Measurements from ENCODE around the gene MARF1. TPM values are rescaled to one million over a fixed set of nuclear protein-coding genes. Genes with fewer than 3 reads are reported as not detected.

MARF1 gene
- polyA plus RNA-seq, 3 donors, result 5.7 to 39.9 (median 9.8) TPM

DNA sequence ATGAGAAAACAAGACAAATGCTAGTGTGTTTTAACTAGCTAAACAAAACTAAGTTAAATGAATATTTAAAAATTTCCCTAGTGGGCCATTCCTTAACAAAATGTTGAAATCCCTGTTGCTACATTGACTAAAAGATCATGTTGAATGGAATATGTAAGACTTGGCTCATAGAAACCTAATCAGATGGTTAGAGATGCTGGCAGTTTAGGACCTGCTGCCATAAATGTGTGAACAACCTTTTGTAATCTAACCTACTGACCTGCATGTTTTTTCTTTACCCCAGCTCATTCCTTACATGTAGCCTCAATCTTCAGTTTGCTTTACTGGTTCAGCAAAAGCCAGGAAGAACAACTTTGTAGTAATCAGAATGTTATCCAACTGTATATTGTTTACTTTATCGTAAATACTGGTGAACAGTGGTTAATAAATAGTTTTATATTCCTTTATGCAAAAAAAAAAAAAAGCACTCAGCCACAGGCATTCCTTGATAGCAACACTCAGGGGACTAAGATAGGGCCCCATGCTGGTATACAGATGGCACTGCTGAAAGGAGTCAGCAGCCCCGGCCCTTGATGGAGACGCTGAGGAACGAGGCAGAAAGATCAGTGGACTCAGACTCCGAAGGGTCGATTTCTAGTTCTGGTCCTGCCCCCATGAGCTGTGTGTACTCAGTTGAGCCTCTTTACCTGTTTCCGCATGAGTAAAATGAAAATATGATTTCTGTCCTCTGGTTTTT is 78.2 kb downstream of the MARF1 start:
- Histone ChIP-seq H3K4me1 (ENCODE audit: control insufficient read depth in 1 of 2, insufficient read depth in 2 of 2, low read length in 2 of 2) (peaks cover 13 to 15% of the 10 kb centered on the region in 2 donors), H3K36me3 (replicated peaks in 1 of 2; ENCODE audit: control insufficient read depth in 1 of 2, insufficient read depth in 2 of 2, low read length in 2 of 2) (no peaks in the 10 kb centered on the region), H3K4me2 (replicated peaks; ENCODE audit: extremely low read depth, low read length, poor library complexity, severe bottlenecking) (no peak overlapping the region), H3K9me3 (replicated peaks in 1 of 2; ENCODE audit: control insufficient read depth in 1 of 2, insufficient read depth in 1 of 2, low read length in 2 of 2) (peaks cover 0 to 13% of the 10 kb centered on the region in 2 donors), H3K27me3 (ENCODE audit: control insufficient read depth in 2 of 2, insufficient read depth in 2 of 2, low read length in 2 of 2) (no peaks in the 10 kb centered on the region), H3K27ac (ENCODE audit: low read depth in 1 of 2, low read length in 2 of 2) (no peak overlapping the region), H4K20me1 (ENCODE audit: insufficient read depth, low read length) (no peaks in the 10 kb centered on the region), H3K79me2 (ENCODE audit: insufficient read depth, low read length) (no peaks in the 10 kb centered on the region), H3K9ac (ENCODE audit: insufficient read depth, low read length, poor library complexity, severe bottlenecking) (no peak overlapping the region), H2AFZ (ENCODE audit: insufficient read depth, low read depth, low read length, poor library complexity, severe bottlenecking) (no peak overlapping the region), H3K4me3 (replicated peaks in 1 of 3; ENCODE audit: low read depth in 2 of 3, low read length in 3 of 3) (no peak overlapping the region)
- DNase-seq, result no peak
- TF ChIP-seq, protein P1, sequence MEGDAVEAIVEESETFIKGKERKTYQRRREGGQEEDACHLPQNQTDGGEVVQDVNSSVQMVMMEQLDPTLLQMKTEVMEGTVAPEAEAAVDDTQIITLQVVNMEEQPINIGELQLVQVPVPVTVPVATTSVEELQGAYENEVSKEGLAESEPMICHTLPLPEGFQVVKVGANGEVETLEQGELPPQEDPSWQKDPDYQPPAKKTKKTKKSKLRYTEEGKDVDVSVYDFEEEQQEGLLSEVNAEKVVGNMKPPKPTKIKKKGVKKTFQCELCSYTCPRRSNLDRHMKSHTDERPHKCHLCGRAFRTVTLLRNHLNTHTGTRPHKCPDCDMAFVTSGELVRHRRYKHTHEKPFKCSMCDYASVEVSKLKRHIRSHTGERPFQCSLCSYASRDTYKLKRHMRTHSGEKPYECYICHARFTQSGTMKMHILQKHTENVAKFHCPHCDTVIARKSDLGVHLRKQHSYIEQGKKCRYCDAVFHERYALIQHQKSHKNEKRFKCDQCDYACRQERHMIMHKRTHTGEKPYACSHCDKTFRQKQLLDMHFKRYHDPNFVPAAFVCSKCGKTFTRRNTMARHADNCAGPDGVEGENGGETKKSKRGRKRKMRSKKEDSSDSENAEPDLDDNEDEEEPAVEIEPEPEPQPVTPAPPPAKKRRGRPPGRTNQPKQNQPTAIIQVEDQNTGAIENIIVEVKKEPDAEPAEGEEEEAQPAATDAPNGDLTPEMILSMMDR (IDR thresholded peaks at IDR 0.05), result no peak
- Mint-ChIP-seq H3K9me3 (peaks cover 5 to 13% (median 10%) of the 10 kb centered on the region in 7 donors), H3K36me3 (peaks cover 3 to 5% of the 10 kb centered on the region in 2 donors), H3K4me3 (no peak overlapping the region), H3K27me3 (ENCODE audit: low read depth in 3 of 3) (peaks cover 3 to 4% (median 3%) of the 10 kb centered on the region in 3 donors), H3K27ac (no peak overlapping the region), H3K4me1 (peaks cover 20% of the 10 kb centered on the region)
- WGBS (ENCODE audit: insufficient coverage), result 97% methylated on average over 5 of the region's 7 CpGs
- intact Hi-C loops (cut with micrococcal nuclease), result no loop called here

DNA sequence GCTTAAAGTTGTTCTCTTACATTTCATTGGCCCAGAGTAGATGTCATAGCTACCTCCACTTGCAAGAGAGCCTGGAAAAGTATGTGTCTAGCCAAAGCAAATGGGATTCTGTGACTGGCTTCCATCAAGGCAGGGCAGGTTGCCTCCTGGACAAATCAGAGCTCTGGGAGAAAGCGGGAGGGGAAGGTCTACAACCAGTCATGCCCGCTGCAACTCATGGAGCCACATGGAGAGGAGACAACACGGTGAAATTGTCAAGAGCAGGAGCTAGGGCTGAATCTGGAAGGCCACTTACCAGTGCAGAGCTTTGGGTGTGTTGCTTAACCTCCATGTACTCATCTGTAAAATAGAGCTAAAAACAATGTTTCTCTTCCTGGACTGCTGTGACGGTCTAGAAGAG is 83.8 kb downstream of the MARF1 start:
- Mint-ChIP-seq H3K27ac (no peak overlapping the region), H3K27me3 (ENCODE audit: low read depth in 3 of 3) (peaks cover 0 to 6% (median 3%) of the 10 kb centered on the region in 3 donors), H3K4me1 (peaks cover 9% of the 10 kb centered on the region), H3K4me3 (no peak overlapping the region), H3K36me3 (peaks cover 5% of the 10 kb centered on the region in 2 donors), H3K9me3 (peaks cover 5 to 11% (median 9%) of the 10 kb centered on the region in 7 donors)
- Histone ChIP-seq H3K27ac (ENCODE audit: low read depth in 1 of 2, low read length in 2 of 2) (no peak overlapping the region), H2AFZ (ENCODE audit: insufficient read depth, low read depth, low read length, poor library complexity, severe bottlenecking) (no peak overlapping the region), H3K9me3 (replicated peaks in 1 of 2; ENCODE audit: control insufficient read depth in 1 of 2, insufficient read depth in 1 of 2, low read length in 2 of 2) (peaks cover 0 to 13% of the 10 kb centered on the region in 2 donors), H3K4me1 (ENCODE audit: control insufficient read depth in 1 of 2, insufficient read depth in 2 of 2, low read length in 2 of 2) (peaks cover 6 to 8% of the 10 kb centered on the region in 2 donors), H3K79me2 (ENCODE audit: insufficient read depth, low read length) (no peaks in the 10 kb centered on the region), H3K36me3 (replicated peaks in 1 of 2; ENCODE audit: control insufficient read depth in 1 of 2, insufficient read depth in 2 of 2, low read length in 2 of 2) (no peaks in the 10 kb centered on the region), H3K9ac (ENCODE audit: insufficient read depth, low read length, poor library complexity, severe bottlenecking) (no peak overlapping the region), H4K20me1 (ENCODE audit: insufficient read depth, low read length) (no peaks in the 10 kb centered on the region), H3K27me3 (ENCODE audit: control insufficient read depth in 2 of 2, insufficient read depth in 2 of 2, low read length in 2 of 2) (no peaks in the 10 kb centered on the region), H3K4me2 (replicated peaks; ENCODE audit: extremely low read depth, low read length, poor library complexity, severe bottlenecking) (no peak overlapping the region), H3K4me3 (replicated peaks in 1 of 3; ENCODE audit: low read depth in 2 of 3, low read length in 3 of 3) (no peak overlapping the region)
- no peak for DNase-seq
- WGBS (ENCODE audit: insufficient coverage), result 96% methylated on average over 4 of the region's 4 CpGs
- TF ChIP-seq, protein P1 (IDR thresholded peaks at IDR 0.05), result no peak
- intact Hi-C loops (cut with micrococcal nuclease), result no loop called here
